GM12878 (cell line): Measurements from ENCODE around the gene YBX1. TPM values are rescaled to one million over a fixed set of nuclear protein-coding genes. Genes with fewer than 3 reads are reported as not detected.

Source experiments
- BCLAF1 ChIP-seq: fragments of 450-650 bp; IDR thresholded peaks from 2 replicates; pipeline ENCODE4 v1.6.1; 2017; ENCODE audit warnings: antibody characterized with exemption, mild to moderate bottlenecking, moderate library complexity
- CBX5 ChIP-seq: sonication (generic); IDR thresholded peaks from 2 replicates; pipeline ENCODE4 v1.6.1; 2016; ENCODE audit warnings: low read depth, moderate library complexity, mild to moderate bottlenecking, inconsistent platforms
- CEBPZ ChIP-seq: fragments of 150-350 bp; IDR thresholded peaks from 2 replicates; pipeline ENCODE4 v1.6.1; 2016; ENCODE audit warnings: low read depth, low read length
- CREB1 ChIP-seq: IDR thresholded peaks from 2 replicates; pipeline ENCODE4 v1.6.1; 2012; ENCODE audit warnings: low read depth, mild to moderate bottlenecking, inconsistent platforms
- FOXM1 ChIP-seq: IDR thresholded peaks from 2 replicates; pipeline ENCODE4 v1.6.1; 2012; ENCODE audit warnings: low read depth, mild to moderate bottlenecking, inconsistent platforms, low read length, moderate library complexity
- NFYA ChIP-seq: IDR thresholded peaks from 2 replicates; pipeline ENCODE4 v1.6.1; 2011; ENCODE audit warnings: low read depth, mild to moderate bottlenecking, low read length, improper control_type of control experiment, borderline replicate concordance
- NFYB ChIP-seq: IDR thresholded peaks from 2 replicates; pipeline ENCODE4 v1.6.1; 2011; ENCODE audit warnings: low read depth, mild to moderate bottlenecking, low read length, improper control_type of control experiment, moderate library complexity; ENCODE audit not compliant: insufficient read depth
- NR2C1 ChIP-seq: fragments of 450-650 bp; IDR thresholded peaks from 2 replicates; pipeline ENCODE4 v1.6.1; 2017; ENCODE audit warnings: antibody characterized with exemption, mild to moderate bottlenecking, moderate library complexity
- RAD21 ChIP-seq: IDR thresholded peaks from 2 replicates; pipeline ENCODE4 v1.6.1; 2011; ENCODE audit warnings: mild to moderate bottlenecking, low read depth, low read length, moderate library complexity; ENCODE audit not compliant: insufficient read depth
- REST ChIP-seq: IDR thresholded peaks from 2 replicates; pipeline ENCODE4 v1.6.1; 2012; ENCODE audit warnings: mild to moderate bottlenecking, low read depth, low read length
- polyA plus RNA-seq, 11 experiments: library from polyadenylated mRNA; depleted of rRNA in 4 of 11; unstranded in 6 of 11; stranded (reverse) in 5 of 11; fragments of >200 nt; fragmentation: Nextera tagmentation in 4 of 11; fragmentation: Illumina TruSeq in 1 of 11; extraction: Ambion mirVana in 4 of 11; extraction: Trizol in 1 of 11; gene quantifications; 1 replicate in 1 of 11; 2 replicates in 10 of 11; pipeline versions ENCODE4 v1.2.1 to v1.2.3, GENCODE V29; 2011 to 2016; ENCODE audit warnings: inconsistent platforms in 2 of 11, missing spikeins in 2 of 11, low read depth in 1 of 11
- total RNA-seq, 4 experiments: library from RNA; depleted of rRNA in 3 of 4; stranded (reverse); fragments of >200 nt in 3 of 4; fragmentation: Illumina TruSeq in 1 of 4; extraction: Trizol in 1 of 4; gene quantifications; 2 replicates each; pipeline versions ENCODE4 v1.2.1 to v1.2.3, GENCODE V29; 2013 to 2021
- TF ChIP-seq, protein P1 (sequence below): IDR thresholded peaks from 2 replicates; pipeline ENCODE4 v1.6.1; 2012; ENCODE audit warnings: low read depth, low read length, improper control_type of control experiment
- TF ChIP-seq, protein P2 (sequence below): fragments of 450-650 bp; conservative IDR thresholded peaks from 2 replicates; pipeline ENCODE4 v1.6.1; 2017; ENCODE audit warnings: mild to moderate bottlenecking, moderate library complexity
- TF ChIP-seq, protein P3 (sequence below): fragments of 450-650 bp; IDR thresholded peaks from 2 replicates; pipeline ENCODE4 v1.6.1; 2017; ENCODE audit warnings: low read depth, mild to moderate bottlenecking, moderate library complexity

YBX1 gene
- total and polyA plus RNA-seq, 10 of the 15 experiments (the other 5 are each of a cell fraction or from before 2014, with no cell fraction given): 355 to 1,353 (median 858) TPM

GRCh38 chr1:42681741-42682483 lies at the start of gene YBX1 (continued):
- TF ChIP-seq BCLAF1: no peak
- no peak for TF ChIP-seq CBX5
- TF ChIP-seq CEBPZ: peak; percentile 68; the same call in 1 of the 2 replicates
- no peak for TF ChIP-seq RAD21
- TF ChIP-seq FOXM1: no peak
- TF ChIP-seq, protein P1, sequence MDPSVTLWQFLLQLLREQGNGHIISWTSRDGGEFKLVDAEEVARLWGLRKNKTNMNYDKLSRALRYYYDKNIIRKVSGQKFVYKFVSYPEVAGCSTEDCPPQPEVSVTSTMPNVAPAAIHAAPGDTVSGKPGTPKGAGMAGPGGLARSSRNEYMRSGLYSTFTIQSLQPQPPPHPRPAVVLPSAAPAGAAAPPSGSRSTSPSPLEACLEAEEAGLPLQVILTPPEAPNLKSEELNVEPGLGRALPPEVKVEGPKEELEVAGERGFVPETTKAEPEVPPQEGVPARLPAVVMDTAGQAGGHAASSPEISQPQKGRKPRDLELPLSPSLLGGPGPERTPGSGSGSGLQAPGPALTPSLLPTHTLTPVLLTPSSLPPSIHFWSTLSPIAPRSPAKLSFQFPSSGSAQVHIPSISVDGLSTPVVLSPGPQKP: no peak
- peak; percentile 76 for TF ChIP-seq NR2C1
- peak; percentile 69 for TF ChIP-seq NFYA
- no peak; the same call in 1 of the 2 replicates for TF ChIP-seq CREB1
- TF ChIP-seq REST: no peak
- TF ChIP-seq, protein P2, sequence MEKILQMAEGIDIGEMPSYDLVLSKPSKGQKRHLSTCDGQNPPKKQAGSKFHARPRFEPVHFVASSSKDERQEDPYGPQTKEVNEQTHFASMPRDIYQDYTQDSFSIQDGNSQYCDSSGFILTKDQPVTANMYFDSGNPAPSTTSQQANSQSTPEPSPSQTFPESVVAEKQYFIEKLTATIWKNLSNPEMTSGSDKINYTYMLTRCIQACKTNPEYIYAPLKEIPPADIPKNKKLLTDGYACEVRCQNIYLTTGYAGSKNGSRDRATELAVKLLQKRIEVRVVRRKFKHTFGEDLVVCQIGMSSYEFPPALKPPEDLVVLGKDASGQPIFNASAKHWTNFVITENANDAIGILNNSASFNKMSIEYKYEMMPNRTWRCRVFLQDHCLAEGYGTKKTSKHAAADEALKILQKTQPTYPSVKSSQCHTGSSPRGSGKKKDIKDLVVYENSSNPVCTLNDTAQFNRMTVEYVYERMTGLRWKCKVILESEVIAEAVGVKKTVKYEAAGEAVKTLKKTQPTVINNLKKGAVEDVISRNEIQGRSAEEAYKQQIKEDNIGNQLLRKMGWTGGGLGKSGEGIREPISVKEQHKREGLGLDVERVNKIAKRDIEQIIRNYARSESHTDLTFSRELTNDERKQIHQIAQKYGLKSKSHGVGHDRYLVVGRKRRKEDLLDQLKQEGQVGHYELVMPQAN: peak; percentile 85
- TF ChIP-seq, protein P3, sequence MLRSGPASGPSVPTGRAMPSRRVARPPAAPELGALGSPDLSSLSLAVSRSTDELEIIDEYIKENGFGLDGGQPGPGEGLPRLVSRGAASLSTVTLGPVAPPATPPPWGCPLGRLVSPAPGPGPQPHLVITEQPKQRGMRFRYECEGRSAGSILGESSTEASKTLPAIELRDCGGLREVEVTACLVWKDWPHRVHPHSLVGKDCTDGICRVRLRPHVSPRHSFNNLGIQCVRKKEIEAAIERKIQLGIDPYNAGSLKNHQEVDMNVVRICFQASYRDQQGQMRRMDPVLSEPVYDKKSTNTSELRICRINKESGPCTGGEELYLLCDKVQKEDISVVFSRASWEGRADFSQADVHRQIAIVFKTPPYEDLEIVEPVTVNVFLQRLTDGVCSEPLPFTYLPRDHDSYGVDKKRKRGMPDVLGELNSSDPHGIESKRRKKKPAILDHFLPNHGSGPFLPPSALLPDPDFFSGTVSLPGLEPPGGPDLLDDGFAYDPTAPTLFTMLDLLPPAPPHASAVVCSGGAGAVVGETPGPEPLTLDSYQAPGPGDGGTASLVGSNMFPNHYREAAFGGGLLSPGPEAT: peak; percentile 70; the same call in 1 of the 2 replicates
- TF ChIP-seq NFYB: peak; percentile 87
